Activated CD8-positive, alpha-beta T cell treated with anti-CD3 and anti-CD28 coated beads for 36 hours (primary cell): ENCODE measurements around the gene SGMS1. TPM values are rescaled to one million over a fixed set of nuclear protein-coding genes. Genes with fewer than 3 reads are reported as not detected.

ENCODE experiments used
- ATAC-seq: fragments of 200-7000 bp; cut with Tn5 transposase; one replicate; pipeline ENCODE4 v1.10.0; 2021; ENCODE audit warnings: mild to moderate bottlenecking, moderate library complexity
- CTCF ChIA-PET: fragments of 350-600 bp; sonication (Branson Sonifier 250); formaldehyde crosslinking; loops from one replicate; lab custom pipeline; 2021; ENCODE audit warnings: antibody characterized with exemption; lab: Charles Lee
- POLR2A ChIA-PET: fragments of 350-600 bp; sonication (Branson Sonifier 250); formaldehyde crosslinking; loops from one replicate; lab custom pipeline; 2021; ENCODE audit warnings: antibody characterized with exemption; lab: Charles Lee
- DNase-seq: peaks from one replicate; pipeline ENCODE4 v3.0.0-alpha.2; 2020
- H3K27ac Mint-ChIP-seq: one replicate; pipeline ENCODE4 v1.8.0; 2021; ENCODE audit warnings: mild to moderate bottlenecking, mixed read lengths
- H3K27me3 Mint-ChIP-seq: one replicate; pipeline ENCODE4 v1.8.0; 2021; ENCODE audit warnings: mixed read lengths
- H3K36me3 Mint-ChIP-seq: one replicate; pipeline ENCODE4 v1.8.0; 2021; ENCODE audit warnings: low read depth, mixed read lengths
- H3K4me1 Mint-ChIP-seq: one replicate; pipeline ENCODE4 v1.8.0; 2021; ENCODE audit warnings: low read depth, mixed read lengths
- H3K4me3 Mint-ChIP-seq: one replicate; pipeline ENCODE4 v1.8.0; 2021; ENCODE audit warnings: mild to moderate bottlenecking, moderate library complexity, mixed read lengths
- H3K9me3 Mint-ChIP-seq: one replicate; pipeline ENCODE4 v1.8.0; 2021; ENCODE audit warnings: mixed read lengths
- intact Hi-C: fragments of 100-400 bp; cut with micrococcal nuclease; formaldehyde crosslinking; loops from one replicate; pipeline ENCODE4 v1.10.0; 2022
- total RNA-seq, 2 experiments: library from RNA; stranded (reverse); gene quantifications; one replicate each; pipeline ENCODE4 v1.2.3, GENCODE V29; 2021
- TF ChIP-seq, protein P1 (sequence below): fragments of 200-600 bp; IDR thresholded peaks from one replicate; pipeline ENCODE4 v1.8.0; 2022; ENCODE audit warnings: antibody characterized with exemption, mild to moderate bottlenecking

The SGMS1 gene
- total RNA-seq, 2 experiments from 2014 or later: 9.0 to 10.6 TPM

DNA sequence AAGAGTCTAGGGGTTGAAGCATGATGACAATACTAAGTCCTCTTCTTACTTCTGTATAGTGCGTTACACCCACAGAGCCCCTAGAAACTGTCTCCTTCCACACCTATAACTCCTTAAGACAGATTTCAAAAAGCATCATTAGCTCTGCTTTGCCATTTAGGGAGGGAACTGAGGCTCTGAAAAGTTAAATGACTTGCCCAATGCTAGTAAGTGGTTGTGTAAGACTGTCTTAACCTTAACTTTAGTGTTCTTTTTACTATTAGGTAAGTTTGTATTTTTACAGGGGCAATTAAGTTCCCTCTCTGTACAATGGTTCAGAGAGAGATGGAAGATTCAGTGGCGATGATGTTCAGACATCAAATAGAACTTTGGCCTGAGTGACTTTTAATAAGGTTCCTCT is 299.7 kb downstream of the SGMS1 start:
- Mint-ChIP-seq H3K27ac (no peak overlapping the region), H3K36me3 (peaks cover 33% of the 10 kb centered on the region), H3K4me3 (no peak overlapping the region), H3K27me3 (no peaks in the 10 kb centered on the region), H3K9me3 (no peaks in the 10 kb centered on the region), H3K4me1 (peaks cover 8% of the 10 kb centered on the region)
- TF ChIP-seq, protein P1, sequence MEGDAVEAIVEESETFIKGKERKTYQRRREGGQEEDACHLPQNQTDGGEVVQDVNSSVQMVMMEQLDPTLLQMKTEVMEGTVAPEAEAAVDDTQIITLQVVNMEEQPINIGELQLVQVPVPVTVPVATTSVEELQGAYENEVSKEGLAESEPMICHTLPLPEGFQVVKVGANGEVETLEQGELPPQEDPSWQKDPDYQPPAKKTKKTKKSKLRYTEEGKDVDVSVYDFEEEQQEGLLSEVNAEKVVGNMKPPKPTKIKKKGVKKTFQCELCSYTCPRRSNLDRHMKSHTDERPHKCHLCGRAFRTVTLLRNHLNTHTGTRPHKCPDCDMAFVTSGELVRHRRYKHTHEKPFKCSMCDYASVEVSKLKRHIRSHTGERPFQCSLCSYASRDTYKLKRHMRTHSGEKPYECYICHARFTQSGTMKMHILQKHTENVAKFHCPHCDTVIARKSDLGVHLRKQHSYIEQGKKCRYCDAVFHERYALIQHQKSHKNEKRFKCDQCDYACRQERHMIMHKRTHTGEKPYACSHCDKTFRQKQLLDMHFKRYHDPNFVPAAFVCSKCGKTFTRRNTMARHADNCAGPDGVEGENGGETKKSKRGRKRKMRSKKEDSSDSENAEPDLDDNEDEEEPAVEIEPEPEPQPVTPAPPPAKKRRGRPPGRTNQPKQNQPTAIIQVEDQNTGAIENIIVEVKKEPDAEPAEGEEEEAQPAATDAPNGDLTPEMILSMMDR: no peak
- DNase-seq: no peak
- no peak for ATAC-seq
- ChIA-PET POLR2A (no interaction called here), CTCF (interaction anchor here (1.5 kb wide), 2 partner anchors 9 to 39 kb away, joined by 3 read pairs; no protein-coding TSS in a partner anchor)
- intact Hi-C loops: no loop called here

DNA sequence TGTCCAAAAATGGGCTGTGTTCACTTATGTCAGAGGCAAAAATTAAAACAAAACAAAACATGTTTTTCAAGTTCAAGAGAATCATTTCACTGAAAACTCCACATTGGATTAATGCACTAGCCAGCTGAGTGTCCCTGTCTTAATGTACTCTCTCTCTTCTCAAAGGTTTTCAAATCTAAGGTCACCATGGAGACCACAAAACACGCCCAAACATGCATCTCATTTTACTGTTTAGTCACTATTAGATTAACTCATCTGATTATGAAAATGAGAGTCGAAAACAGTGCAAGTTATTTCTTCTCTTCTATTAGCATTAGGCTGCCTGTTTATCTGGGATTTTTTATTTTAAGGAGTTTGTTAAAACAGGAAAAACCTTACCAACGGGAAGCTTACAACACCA is 301.7 kb downstream of the SGMS1 start:
- no peaks in the 10 kb centered on the region for H3K27me3 Mint-ChIP-seq
- ChIA-PET CTCF (interaction anchor here (1.9 kb wide), 1 partner anchor 46 kb away, joined by 5 read pairs; no protein-coding TSS in a partner anchor), POLR2A (interaction anchor here (1.3 kb wide), 1 partner anchor 8 kb away, joined by 3 read pairs; no protein-coding TSS in a partner anchor)
- no peak overlapping the region for H3K27ac Mint-ChIP-seq
- peak; percentile 19 for DNase-seq
- no peak overlapping the region for H3K4me3 Mint-ChIP-seq
- peaks cover 8% of the 10 kb centered on the region for H3K4me1 Mint-ChIP-seq
- no peaks in the 10 kb centered on the region for H3K9me3 Mint-ChIP-seq
- H3K36me3 Mint-ChIP-seq: peaks cover 31% of the 10 kb centered on the region
- intact Hi-C loops: no loop called here
- TF ChIP-seq, protein P1: no peak
- ATAC-seq: peak; percentile 28

DNA sequence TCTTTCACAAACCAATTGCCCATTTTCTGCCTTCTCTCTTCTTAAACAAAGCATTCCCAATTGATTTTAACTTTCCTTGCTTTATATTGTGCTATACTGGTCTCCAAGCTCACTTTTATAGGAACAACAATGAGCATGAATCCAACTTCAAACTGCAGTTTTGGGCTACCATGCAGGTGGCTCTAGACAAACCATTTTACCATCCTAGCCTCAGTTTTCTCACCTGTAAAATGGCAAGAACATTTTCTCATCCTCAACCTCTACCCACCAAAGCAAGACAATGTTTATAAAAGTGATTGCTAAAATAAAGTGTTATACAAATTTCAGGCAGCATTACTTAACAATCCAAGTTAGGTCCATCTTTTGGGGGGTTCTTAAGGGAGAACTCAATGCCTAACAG is 305.6 kb downstream of the SGMS1 start:
- Mint-ChIP-seq H3K27me3 (no peaks in the 10 kb centered on the region), H3K4me3 (no peak overlapping the region), H3K36me3 (peaks cover 11% of the 10 kb centered on the region), H3K9me3 (peaks cover under 1% of the 10 kb centered on the region), H3K4me1 (peaks cover 4% of the 10 kb centered on the region), H3K27ac (no peak overlapping the region)
- TF ChIP-seq, protein P1: no peak
- intact Hi-C loops: no loop called here
- POLR2A ChIA-PET: no interaction called here
- DNase-seq (no peak), ATAC-seq (no peak)
- CTCF ChIA-PET: no interaction called here

DNA sequence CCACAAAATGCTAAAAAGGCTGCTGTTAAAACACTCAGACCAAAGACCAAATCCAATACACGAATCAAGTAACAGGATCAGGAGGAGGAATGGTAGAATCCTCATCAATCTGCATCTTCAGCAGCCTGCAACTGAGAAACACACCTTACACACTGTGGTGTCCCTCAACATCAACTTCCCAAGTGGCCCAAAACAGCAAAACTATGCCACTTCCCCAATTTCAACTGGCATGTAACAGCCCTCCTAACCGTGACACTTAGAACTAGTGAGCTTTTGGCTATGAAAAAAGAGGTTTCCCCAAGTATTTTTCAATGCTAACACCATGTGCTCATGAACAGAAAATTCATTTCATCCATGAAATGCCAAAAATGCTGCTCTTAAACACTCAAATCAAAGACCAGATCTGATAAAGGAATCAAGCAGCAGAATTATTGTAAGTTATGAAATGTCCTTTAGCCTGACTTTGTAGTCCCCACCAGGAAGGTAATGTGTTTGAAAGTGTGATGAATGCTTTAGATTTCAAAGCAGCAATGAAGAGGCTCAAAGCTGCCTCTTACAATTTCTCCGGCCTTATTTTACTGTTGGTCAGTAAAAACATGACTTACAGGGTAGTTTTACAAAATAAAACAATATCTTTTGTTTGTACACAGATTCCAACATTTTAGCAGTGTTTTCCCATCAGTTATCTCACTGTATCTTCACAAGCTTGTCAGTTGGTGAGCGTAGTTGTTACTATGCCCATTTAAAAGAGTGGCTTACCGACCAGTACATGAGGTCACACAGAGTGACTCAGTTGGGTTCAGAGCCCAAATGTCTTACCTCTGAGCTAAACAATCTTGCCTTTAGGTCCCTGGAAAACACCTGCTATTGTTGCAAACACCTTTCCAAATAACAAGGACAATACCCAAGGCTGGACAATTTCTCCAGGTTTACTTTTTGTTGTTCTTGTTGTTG is 306.8 kb downstream of the SGMS1 start:
- Mint-ChIP-seq H3K36me3 (peaks cover 18% of the 10 kb centered on the region), H3K4me3 (no peak overlapping the region), H3K9me3 (peaks cover 4% of the 10 kb centered on the region), H3K27me3 (no peaks in the 10 kb centered on the region), H3K27ac (no peak overlapping the region), H3K4me1 (peaks cover 7% of the 10 kb centered on the region)
- no peak for ATAC-seq
- TF ChIP-seq, protein P1: no peak
- ChIA-PET POLR2A (no interaction called here), CTCF (no interaction called here)
- no peak for DNase-seq
- intact Hi-C loops: no loop called here

DNA sequence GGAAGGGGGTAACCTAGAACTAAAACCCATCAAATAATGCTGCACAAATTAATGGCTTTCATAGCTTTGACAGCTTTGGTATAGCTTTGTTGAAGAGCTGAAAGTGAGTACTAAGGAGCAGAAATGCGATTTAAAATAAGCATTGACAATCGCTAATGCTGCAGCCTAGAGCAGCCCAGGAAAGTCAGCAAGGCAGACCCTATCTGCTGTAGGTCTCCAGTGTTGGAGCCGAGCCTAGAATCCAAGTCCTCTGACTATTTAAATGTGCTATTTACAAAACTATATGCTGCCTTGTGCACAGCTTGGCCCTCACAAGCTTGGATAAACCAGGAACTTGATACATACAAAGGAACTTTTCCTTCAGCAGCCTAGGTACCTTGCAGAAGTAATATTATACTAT is 307.6 kb downstream of the SGMS1 start:
- intact Hi-C loops: no loop called here
- DNase-seq (no peak), ATAC-seq (no peak)
- H3K4me3 Mint-ChIP-seq: no peak overlapping the region
- no peak overlapping the region for H3K27ac Mint-ChIP-seq
- TF ChIP-seq, protein P1: no peak
- ChIA-PET CTCF (no interaction called here), POLR2A (no interaction called here)
- no peaks in the 10 kb centered on the region for H3K27me3 Mint-ChIP-seq
- peaks cover 17% of the 10 kb centered on the region for H3K36me3 Mint-ChIP-seq
- H3K4me1 Mint-ChIP-seq: peaks cover 6% of the 10 kb centered on the region
- peaks cover 4% of the 10 kb centered on the region for H3K9me3 Mint-ChIP-seq
